Measurements from ENCODE around the gene GLI1. TPM values are rescaled to one million over a fixed set of nuclear protein-coding genes. Genes with fewer than 3 reads are reported as not detected.
A peak's percentile ranks its signal among the peaks of the same experiment; 100 is the strongest.
"Not testable (repeated sequence)": the region's sequence is repeated elsewhere in the genome, so short reads cannot be mapped to it uniquely, and the experiment has no call there.

GLI1 gene
- total RNA-seq, result 0.16 TPM

DNA sequence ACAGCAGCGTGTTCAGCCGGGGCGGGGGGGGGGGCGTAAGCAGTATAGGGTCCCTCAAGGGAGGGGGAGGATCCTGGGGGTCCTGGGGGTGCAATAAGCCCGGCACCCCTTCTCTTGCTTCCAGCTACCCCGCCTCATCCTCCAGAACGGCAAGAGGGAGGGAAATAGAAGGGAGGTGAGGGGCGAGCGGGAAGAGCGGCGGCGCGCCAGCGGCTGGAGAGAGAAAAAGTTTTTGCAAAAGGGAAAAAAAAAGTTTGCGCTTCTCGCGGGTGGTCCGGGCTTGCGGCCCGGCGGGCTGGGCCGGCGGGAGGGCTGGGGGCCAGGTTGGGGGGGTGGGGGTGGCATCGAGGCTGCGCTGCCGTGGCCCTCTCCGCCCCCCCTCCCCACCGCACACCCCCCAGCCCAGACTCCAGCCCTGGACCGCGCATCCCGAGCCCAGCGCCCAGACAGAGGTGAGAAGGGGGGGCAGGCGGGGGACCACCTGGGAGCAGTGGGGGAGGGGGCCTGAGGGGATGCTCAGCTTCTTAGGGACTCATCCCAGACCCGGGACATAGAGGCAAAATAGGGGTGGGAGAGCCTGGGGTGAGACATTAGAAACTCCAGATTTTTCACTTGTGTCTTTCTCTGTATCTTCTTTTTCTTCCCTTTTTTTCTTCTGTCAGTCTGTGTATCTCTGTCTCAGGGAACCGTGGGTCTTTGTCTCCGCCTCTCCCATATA lies at the start of gene GLI1:
Gene GLI1, plus strand, starts transcription at position 36 of the 718 bp plus-strand sequence. CDS start 3,907 bp downstream, outside the sequence.
- DNase-seq, result no peak

DNA sequence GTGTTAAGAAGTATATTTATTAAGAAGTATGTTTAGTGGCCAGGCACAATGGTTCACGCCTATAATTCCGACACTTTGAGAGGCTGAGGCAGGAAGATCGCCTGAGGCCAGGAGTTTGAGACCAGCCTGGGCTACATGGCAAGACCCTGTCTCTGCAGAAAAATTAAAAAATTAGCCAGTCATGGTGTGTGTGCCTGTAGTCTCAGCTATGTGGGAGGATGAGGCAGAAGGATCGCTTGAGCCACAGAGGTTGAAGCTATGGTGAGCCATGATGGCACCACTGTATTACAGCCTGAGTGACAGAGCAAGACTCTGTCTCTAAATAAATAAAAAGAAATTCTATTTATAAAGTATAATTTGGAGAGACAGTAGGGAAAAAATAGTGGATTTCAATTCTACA lies 49.1 kb upstream of the GLI1 start:
- no peak for DNase-seq

DNA sequence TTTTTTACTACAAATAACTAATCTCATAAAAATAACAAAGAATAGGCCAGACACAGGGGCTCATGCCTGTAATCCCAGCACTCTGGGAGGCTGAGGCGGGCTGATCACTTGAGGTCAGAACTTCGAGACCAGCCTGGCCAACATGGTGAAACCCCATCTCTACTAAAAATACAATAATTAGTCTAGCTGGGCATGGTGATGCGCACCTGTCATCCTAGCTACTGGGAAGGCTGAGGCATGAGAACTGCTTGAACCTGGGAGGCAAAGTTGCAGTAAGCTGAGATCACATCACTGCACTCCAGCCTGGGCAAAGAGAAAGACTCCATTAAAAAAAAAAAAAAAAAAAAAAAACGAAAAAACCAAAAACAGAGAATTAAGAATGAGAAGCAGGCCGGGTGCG lies 45.4 kb upstream of the GLI1 start:
- DNase-seq, result not testable (repeated sequence)

DNA sequence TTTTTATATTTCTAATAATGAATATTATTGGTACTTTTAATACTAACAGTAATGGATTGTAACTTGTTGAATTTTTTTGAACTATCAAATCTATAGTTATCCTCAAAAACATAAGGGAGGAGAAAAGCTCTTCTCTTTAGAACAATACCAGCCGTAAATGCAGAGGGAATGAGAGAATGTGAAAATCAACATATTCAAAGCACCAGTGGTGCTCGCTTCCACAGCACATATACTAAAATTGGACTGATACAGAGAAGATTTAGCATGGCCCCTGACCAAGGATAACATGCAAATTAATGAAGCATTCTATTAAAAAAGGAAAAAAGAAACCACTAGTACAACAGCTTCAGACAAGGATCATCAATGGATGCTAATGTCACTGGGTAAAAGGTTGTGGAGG lies 44.5 kb upstream of the GLI1 start:
- no peak for DNase-seq

DNA sequence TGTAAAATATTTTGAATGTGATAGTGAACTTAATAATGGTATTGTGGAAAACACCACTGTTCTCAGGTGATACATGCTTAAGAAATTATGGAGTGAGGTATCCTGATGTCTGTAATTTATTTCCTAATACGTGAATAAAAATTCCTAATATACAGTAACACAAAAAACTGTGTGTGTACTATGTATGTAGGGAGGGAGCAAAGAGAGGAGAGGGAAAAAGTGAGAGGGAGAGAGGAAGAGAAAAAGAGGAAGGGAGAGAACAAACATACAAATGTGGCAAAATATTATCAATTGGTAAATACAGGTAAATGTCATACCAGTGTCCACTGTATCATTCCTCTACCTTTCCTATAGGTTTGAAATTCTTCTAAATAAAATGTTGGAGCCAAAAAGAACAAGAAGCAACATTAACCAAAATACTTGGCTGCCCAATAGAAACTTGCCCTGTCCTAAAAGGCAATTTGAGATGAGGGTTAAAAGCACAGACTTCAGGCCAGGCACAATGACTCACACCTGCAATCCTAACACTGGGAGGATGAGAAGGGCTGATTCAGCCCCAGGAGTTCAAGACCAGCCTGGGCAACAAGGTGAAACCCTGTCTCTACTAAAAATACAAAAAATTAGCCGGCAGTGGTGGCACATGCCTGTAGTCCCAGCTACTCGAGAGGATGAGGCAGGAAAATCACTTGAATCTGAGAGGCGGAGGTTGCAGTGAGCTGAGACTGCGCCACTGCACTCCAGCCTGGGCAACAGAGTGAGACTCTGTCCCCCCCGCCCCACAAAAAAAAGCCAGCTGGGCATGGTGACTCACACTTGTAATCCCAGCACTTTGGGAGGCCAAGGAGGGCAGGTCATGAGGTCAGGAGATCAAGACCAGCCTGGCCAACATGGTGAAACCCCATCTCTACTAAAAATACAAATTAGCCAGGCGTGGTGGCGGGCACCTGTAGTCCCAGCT lies 43.3 kb upstream of the GLI1 start:
- no peak for DNase-seq

DNA sequence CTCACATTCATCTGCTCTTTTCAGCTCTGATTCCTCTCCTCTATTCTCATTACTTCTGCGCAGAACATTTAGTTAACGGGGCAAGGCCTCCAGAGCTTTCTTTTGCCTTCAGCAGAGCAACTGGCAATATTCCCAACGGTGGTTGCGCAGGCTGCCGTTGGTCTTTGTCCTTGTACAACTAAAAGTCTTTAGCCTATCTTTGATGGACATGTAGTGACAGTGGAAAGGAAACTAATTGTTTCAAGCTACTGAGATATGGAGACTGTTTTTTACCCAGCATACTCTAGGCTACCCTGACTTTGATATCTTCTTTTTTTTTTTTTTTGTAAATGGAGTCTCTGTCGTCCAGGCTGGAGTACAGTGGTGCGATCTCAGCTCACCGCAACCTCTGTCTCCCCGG lies 41.3 kb upstream of the GLI1 start:
- DNase-seq, result no peak

DNA sequence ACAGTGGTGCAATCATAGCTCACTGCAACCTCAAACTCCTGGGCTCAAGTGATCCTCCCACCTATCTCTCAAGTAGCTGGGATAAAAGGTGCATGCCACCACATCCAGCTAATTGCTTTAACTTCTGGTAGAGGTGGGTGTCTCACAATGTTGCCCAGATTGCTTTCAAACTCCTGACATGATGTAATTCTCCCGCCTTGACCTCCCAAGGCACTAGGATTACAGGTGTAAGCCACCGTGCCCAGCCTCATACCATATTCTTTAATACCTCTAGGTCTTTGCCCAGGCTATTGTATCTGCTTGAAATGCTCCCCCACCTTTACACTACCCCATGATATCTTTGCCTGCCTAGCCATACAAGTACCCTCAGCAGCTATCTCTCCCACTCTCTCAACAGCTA lies 40.1 kb upstream of the GLI1 start:
- DNase-seq, result no peak

DNA sequence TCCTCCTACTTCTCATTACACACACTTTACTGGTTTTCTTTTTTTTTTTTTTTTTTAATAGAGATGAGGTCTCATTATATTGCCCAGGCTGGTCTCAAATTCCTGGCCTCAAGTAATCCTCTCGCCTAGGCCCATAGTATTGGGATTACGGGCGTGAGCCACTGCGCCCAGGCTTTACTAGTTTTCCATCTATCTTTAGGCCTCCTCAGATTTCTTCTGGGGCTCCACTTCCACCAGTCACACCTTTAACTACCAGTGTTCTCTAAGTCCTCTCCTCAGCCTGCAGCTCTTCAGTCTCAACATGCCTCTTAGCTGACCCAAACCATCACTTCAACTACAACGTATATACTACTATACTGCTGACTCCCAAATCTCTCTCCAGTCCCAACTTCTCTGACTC lies 39.1 kb upstream of the GLI1 start:
- DNase-seq, result no peak

DNA sequence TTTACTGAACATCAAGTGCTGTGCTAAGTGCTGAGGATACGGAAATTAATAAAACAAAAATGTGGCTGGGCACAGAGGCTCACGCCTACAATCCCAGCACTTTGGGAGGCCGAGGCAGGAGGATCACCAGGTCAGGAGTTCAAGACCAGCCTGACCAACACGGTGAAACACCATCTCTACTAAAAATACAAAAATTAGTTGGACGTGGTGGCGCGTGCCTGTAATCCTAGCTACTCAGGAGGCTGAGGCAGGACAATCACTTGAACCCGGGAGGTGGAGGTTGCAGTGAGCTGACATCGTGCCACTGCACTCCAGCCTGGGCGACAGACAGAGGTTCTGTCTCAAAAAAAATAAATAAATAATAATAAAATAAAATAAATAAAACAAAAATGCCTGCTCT lies 32.6 kb upstream of the GLI1 start:
- DNase-seq, result not testable (repeated sequence)

DNA sequence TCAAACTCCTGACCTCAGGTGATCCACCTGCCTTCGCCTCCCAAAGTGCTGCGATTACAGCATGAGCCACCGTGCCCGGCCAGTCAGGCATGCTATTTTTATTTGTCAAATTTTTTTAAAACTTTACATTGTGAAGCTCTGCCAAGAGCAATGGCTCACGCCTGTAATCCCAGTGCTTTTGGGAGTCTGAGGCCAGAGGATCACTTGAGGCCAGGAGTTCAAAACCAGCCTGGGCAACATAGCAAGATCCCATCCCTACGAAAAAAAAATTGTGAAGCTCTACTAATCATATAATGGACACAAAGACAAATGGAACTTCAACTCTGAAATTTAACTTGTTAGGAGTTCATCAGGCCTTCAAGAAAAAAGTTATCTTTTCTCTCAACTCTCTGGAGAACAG lies 30.6 kb upstream of the GLI1 start:
- DNase-seq, result no peak

DNA sequence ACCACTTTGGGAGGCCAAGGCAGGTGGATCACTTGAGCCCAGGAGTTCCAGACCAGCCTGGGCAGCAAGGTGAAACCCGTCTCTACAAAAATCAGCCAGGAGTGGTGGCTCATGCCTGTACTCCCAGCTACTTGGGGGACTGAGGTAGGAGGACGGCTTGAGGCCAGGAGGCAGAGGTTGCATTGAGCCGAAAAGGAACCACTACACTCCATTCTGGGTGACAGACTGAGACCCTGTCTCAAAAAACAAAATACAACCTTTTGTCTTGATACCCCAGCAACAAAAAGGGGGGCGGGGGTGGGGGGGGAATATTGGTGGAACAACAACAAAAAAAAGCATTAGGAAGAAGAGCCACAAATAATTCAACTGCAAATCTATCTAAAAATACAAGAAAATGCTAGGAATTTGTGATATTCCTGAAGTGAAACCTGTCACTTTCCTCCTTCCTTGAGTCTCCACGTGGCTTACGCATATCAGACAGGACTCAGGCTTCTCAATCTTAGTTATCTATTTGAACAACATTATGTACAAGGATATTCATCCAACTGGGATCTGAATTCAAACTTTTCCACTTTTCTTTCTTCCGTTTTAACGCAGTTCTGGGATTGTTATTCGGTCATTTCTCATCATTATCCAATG lies 30.0 kb upstream of the GLI1 start:
- no peak for DNase-seq

DNA sequence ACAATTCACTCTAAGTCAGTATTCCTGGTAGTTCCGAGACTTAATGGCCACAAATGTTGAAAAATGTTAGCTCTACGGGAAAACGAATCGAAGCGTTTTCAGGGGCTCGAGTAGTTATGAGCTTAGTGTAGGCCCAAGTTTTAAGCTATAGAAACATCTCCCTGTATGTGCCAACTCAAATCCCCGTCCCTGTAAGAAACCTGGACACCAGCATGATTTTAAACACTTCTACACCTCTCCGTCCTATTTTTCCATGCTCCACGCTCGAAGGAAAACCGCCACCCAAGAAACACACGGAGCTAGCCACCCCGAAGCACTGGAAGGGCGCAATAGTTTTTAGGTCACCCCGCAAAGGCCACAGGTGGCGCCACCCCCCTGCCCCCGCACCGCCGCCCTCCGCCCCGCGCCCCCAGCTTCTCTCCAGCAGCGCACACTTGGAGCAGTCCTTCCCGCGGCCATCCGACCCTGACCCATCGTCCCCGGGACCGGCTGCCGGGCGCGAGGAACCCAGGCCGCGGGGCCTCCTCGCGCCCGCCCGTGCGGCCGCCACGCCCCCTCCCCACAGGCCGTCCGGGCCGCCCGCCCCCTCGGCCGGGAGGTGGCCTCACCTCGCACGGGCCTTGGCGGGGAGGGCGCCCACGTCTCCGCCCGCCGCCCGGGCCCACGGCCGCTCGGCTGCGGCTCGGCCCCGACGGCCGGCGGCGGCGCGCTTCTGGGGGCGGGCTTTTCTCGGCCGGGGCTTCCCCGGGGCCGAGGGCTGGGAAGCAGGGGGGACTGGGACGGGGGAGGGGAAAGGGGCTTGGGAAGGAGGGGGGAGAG lies 29.3 kb upstream of the GLI1 start:
- DNase-seq, result no peak

DNA sequence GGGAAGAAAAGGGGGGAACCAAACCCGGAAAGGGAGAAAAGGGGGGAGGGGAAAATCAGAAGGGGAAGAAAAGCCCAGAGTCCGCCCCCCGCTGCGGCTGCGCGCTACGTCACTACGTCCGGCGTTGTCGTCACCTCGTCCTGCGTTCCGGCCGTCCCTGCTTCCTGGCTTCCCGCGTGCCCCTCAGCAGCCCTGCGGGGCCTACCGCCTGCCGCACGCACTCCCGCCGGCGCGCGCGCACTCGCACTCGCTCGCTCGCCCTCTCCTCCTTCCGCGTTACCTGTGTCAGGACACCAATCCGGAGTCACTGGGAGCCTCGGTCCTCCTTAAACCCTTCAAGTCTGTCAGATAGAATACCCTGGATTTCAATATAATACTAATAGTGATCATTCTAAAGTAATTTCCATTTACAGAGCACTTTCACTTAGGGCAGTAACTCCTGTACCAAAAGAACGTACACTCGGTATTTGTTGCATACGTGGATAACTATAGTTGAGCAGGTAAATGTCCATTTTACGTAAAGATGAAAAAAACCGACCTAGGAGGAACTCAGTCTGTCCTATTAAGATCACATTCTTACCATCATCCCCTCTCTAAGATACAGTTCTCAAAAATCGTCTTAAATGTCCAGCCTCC lies 28.5 kb upstream of the GLI1 start, which contains the start of gene R3HDM2:
Gene R3HDM2, minus strand, starts transcription at position 113 of the 636 bp plus-strand sequence. CDS start 120,615 bp downstream, outside the sequence.
- DNase-seq, result peak; percentile 89

DNA sequence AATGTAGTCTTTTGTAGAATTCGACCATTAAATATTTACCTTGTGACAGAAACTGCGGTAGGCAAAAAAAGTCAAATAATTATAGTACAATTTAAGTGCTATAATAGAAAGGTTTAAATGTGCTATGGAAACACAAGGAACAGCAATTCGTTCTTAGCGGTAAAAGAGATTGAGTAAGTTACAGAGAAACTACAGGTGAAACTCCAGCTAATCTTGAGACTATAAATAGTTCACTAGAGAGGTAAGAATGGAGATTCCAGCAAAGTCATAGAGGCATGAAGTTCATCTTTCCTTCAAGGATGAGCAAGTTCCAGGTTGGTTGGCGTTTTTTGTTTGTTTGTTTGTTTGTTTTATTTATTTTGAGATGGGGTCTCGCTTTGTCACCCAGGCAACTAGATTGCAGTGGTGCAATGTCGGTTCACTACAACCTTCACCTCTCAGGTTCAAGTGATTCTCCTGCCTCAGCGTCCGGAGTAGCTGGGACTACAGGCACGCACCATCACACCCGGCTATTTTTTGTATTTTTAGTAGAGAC lies 27.9 kb upstream of the GLI1 start:
- DNase-seq, result no peak

DNA sequence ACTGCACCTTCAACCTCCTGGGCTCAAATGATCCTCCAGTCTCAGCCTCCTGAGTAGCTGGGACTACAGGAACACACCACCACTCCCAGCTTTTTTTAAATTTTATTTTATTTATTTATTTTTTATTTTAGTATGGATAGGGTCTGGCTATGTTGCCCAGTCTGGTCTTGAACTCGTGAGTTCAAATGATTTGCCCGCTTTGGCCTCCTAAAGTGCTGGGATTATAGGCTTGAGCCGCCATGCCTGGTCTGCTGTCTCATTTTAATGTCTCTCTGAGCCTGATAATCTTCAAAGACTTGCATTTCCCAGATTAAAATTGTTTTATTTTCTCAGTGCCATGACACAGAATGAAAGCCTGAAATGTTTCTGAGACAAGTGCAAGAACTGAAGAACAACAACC lies 26.2 kb upstream of the GLI1 start:
- no peak for DNase-seq

DNA sequence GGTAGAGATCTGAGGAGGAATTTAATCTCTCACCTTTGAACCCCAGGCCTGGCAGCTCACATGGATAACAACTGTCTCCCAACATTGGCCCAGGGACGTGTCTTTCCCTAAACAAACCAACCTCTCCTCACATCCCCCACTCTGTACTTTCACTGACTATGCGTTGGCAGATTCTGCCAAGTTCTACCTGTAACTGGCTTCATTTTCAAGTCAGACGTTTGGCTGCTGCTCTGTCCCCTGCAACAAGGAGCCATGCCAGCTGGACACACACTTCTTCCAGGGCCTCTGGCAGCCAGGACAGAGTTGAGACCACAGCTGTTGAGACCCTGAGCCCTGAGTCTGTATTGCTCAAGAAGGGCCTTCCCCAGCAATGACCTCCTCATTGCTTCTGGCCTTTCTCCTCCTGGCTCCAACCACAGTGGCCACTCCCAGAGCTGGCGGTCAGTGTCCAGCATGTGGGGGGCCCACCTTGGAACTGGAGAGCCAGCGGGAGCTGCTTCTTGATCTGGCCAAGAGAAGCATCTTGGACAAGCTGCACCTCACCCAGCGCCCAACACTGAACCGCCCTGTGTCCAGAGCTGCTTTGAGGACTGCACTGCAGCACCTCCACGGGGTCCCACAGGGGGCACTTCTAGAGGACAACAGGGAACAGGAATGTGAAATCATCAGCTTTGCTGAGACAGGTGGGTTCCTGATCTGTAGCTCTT lies 24.9 kb upstream of the GLI1 start, which contains the start of gene INHBC:
Gene INHBC, plus strand, starts transcription at position 268 of the 707 bp plus-strand sequence. Its CDS starts 103 bp downstream, at position 371.
- DNase-seq, result no peak

DNA sequence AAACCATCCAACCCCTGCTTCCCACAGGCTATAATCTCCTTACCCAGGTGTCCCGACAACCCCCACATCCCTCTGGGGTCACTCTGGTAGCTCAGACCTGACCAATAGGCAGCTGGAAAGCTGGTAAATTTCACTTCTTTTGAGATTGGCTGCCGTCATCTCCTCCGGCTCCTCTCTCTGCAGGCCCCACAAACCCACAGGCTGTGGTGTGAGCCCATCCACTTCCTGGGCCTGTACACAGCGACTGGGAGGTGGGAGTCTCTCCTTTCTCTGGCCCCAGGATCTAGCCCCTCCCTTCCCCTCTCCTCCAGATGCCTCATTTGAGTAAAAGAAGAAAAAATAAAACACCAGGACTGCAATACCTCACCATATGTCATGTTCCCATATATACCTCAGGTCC lies 24.3 kb upstream of the GLI1 start:
- no peak for DNase-seq

DNA sequence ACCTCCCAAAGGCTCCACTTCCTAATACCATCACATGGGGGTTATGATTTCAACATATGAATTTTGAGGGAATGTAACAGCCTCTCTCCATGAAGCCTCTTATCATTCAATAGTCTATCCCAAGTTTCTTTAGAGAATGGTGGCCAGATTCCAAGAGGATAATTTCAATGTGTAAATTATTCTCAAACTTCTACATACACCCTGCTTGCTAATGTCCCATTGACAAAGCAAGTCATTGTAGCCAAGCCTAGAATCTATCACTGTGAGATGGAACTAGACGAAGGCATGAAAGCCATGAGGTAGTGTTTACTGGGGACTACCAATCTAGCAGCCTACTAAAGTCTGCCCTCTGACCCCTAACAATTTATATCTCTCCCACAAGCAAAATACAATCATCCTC lies 21.2 kb upstream of the GLI1 start:
- DNase-seq, result no peak

DNA sequence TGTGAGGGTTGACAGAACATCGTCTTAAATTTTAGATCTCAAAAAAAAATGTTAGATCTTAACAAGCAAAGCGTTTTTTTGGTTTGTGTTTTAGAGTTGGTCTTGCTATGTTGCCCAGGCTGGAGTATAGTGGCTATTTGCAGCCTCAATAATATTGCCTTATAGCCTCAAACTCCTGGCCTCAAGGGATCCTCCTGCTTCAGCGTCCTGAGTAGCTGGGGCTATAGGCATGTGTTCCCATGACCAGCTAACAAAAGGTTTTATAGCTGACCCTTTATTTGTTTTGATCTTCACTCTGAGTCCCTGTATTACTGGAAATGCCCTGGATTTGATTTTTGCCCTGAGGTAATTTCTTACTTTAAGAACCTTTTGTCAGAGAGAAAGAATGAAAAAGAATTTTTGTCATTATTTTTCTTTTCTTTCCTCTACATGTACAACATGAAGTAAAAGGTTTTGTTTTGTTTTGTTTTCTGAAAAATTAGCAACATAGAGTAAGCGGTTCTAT lies 19.8 kb upstream of the GLI1 start:
- no peak for DNase-seq

DNA sequence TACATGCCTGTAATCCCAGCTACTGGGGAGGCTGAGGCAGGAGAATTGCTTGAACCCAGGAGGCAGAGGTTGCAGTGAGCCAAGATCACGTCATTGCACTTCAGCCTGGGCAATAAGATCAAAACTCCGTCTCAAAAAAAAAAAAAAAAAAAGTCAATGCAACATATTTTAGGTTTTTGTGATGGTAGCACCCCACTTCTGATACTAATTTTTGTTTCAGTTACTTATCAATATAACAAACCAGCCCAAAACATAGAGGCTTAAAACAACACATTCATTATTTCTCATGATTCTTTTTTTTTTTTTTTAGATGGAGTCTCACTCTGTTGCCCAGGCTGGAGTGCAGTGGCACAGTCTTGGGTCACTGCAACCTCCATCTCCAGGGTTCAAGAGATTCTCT lies 18.2 kb upstream of the GLI1 start:
- not testable (repeated sequence) for DNase-seq
